CD4-positive, alpha-beta T cell treated with Interferon gamma for 1 hour (primary cell): ENCODE measurements around the gene SLC35F2.
"Not testable (repeated sequence)": the region's sequence is repeated elsewhere in the genome, so short reads cannot be mapped to it uniquely, and the experiment has no call there.

Experiments
- DNase-seq: peaks from one replicate; pipeline ENCODE4 v3.0.0-alpha.2; 2020

Gene SLC35F2

GRCh38 chr11:107858217-107859070, at the start of gene SLC35F2:
Gene SLC35F2 (minus strand): TSS chr11:107858787. CDS start chr11:107858767, 20 bp downstream.
- DNase-seq, result peak; percentile 70

GRCh38 chr11:107908211-107908610, 49.6 kb upstream of the SLC35F2 start:
- DNase-seq, result no peak

- DNase-seq, result no peak
Measured at GRCh38 chr11:107898270-107898669, 39.7 kb upstream of the SLC35F2 start.

- DNase-seq, result no peak
Measured at GRCh38 chr11:107882095-107882820, 23.7 kb upstream of the SLC35F2 start.

- DNase-seq, result not testable (repeated sequence)
Measured at GRCh38 chr11:107881471-107881870, 22.9 kb upstream of the SLC35F2 start.

- DNase-seq, result no peak
Measured at GRCh38 chr11:107876141-107876540, 17.6 kb upstream of the SLC35F2 start.

GRCh38 chr11:107864591-107864990, 6.0 kb upstream of the SLC35F2 start:
- no peak for DNase-seq

- DNase-seq, result no peak
Measured at GRCh38 chr11:107860688-107861087, 2.1 kb upstream of the SLC35F2 start.

- not testable (repeated sequence) for DNase-seq
Measured at GRCh38 chr11:107860240-107860620, 1.6 kb upstream of the SLC35F2 start.

- DNase-seq, result no peak
Measured at GRCh38 chr11:107859459-107860239, 1.1 kb upstream of the SLC35F2 start.

- no peak for DNase-seq
Measured at GRCh38 chr11:107857550-107858216, 904 bp downstream of the SLC35F2 start.

GRCh38 chr11:107856981-107857517, 1.5 kb downstream of the SLC35F2 start:
- no peak for DNase-seq

GRCh38 chr11:107856180-107856980, 2.2 kb downstream of the SLC35F2 start:
- DNase-seq, result no peak

- no peak for DNase-seq
Measured at GRCh38 chr11:107853070-107853469, 5.5 kb downstream of the SLC35F2 start.

GRCh38 chr11:107851704-107852310, 6.8 kb downstream of the SLC35F2 start:
- DNase-seq, result no peak

GRCh38 chr11:107849790-107850189, 8.8 kb downstream of the SLC35F2 start:
- no peak for DNase-seq

GRCh38 chr11:107848345-107848744, 10.2 kb downstream of the SLC35F2 start:
- DNase-seq, result no peak

- DNase-seq, result no peak
Measured at GRCh38 chr11:107847184-107847583, 11.4 kb downstream of the SLC35F2 start.

- no peak for DNase-seq
Measured at GRCh38 chr11:107844041-107844440, 14.5 kb downstream of the SLC35F2 start.

- no peak for DNase-seq
Measured at GRCh38 chr11:107842412-107843100, 16.0 kb downstream of the SLC35F2 start.

GRCh38 chr11:107840129-107840484, 18.5 kb downstream of the SLC35F2 start:
- no peak for DNase-seq
